ENCODE results near the gene TCEAL1.
"Not testable (repeated sequence)": the region's sequence is repeated elsewhere in the genome, so short reads cannot be mapped to it uniquely, and the experiment has no call there.

Gene TCEAL1

GRCh38 chrX:103628386-103629317 is at the start of gene TCEAL1:
Gene TCEAL1 (plus strand): TSS chrX:103628975. CDS start chrX:103629917, 942 bp downstream.
- peak; percentile 79 for DNase-seq

- no peak for DNase-seq
These were observed 44.2 kb upstream of the TCEAL1 start for GRCh38 chrX:103584596-103584995.

- peak; percentile 68 for DNase-seq
These were observed 43.1 kb upstream of the TCEAL1 start, which contains the start of gene TCEAL4 for GRCh38 chrX:103585411-103586313. Gene TCEAL4 (plus strand): TSS chrX:103585515. CDS start chrX:103586676, 1,161 bp downstream.

DNA sequence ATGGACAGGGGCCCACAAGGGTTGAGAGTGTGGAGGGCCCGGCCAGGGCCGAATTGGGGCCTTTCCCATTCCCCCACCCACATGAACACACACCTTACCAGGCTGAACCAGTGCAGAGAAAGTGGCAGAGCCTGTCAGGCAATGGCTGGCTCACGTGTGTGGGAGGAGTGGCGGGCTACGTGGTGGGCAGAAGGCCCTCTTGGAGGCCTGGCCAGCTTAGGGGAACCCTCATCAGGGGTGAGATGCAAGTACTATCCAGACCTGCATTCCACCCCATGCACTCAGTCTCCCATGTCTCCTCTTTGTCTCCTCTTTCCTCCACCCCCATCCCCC is 42.5 kb upstream of the TCEAL1 start:
- DNase-seq: no peak

GRCh38 chrX:103586659-103587058 is 42.1 kb upstream of the TCEAL1 start:
- no peak for DNase-seq

GRCh38 chrX:103592295-103592694 is 36.5 kb upstream of the TCEAL1 start:
- not testable (repeated sequence) for DNase-seq

- not testable (repeated sequence) for DNase-seq
These were observed 33.6 kb upstream of the TCEAL1 start for GRCh38 chrX:103595202-103595601.

GRCh38 chrX:103607364-103608305 is 21.1 kb upstream of the TCEAL1 start, which contains the start of gene TCEAL3:
Gene TCEAL3 (plus strand): TSS chrX:103607963. CDS start chrX:103609065, 1,102 bp downstream.
- peak; percentile 69 for DNase-seq

GRCh38 chrX:103608306-103608963 is 20.3 kb upstream of the TCEAL1 start:
- DNase-seq: peak; percentile 44

DNA sequence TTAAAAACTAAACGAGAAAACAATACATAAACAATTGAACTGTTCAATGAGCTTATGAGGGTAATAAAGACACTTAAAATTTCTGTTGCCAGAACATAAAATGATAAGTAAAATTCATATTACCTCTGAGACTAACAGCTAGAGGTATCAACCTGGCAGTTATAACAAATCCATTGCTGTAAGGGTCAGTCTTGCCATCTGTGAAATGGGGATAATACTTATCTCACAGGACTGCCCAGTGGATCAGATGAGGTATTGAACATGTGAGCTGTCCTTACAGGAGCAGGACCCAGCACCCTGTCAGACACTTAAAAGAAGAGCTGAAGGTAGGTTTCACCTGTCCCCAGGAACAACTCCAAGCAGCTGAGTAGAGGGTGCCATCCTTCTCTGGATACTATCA is 18.5 kb upstream of the TCEAL1 start:
- no peak for DNase-seq

GRCh38 chrX:103613362-103613890 is 15.3 kb upstream of the TCEAL1 start:
- no peak for DNase-seq

GRCh38 chrX:103614999-103615398 is 13.8 kb upstream of the TCEAL1 start:
- DNase-seq: no peak

DNA sequence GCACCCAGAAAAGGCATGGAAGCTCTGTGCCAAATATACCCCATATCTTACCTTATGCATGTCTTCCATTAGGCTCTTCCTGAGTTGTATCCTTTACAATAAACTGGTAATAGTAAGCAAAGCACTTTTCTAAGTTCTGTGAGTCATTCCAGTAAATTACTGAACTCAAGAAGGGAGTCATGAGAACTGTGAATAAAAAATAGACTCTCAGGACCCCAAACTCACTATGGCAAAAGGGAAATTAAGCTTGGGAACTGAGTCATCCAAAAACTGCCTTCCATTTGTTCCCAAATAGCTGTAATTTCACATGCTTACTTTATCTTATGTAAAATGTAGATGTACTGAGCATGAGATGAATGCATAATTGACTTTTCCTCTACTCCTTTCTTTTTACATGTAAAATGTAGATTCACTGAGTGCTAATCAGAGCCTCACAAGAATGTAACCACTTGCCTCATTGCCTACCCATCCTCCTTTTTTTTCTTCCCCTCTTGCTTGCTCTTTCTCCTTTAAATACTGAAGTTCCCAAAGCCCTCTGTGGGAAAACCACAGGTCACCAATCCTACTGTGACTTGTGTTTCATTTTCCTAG is 12.9 kb upstream of the TCEAL1 start:
- no peak for DNase-seq

- no peak for DNase-seq
These were observed 12.0 kb upstream of the TCEAL1 start for GRCh38 chrX:103616676-103617186.

- no peak for DNase-seq
These were observed 4.7 kb upstream of the TCEAL1 start for GRCh38 chrX:103624111-103624510.

- DNase-seq: no peak
These were observed 1.9 kb upstream of the TCEAL1 start for GRCh38 chrX:103626855-103627254.

- DNase-seq: peak; percentile 87
These were observed 769 bp downstream of the TCEAL1 start for GRCh38 chrX:103629318-103630170.

GRCh38 chrX:103630171-103630511 is 1.4 kb downstream of the TCEAL1 start:
- no peak for DNase-seq

GRCh38 chrX:103631145-103631544 is 2.4 kb downstream of the TCEAL1 start:
- no peak for DNase-seq

- no peak for DNase-seq
These were observed 6.7 kb downstream of the TCEAL1 start for GRCh38 chrX:103635436-103635835.
